Stimulated activated CD4-positive, alpha-beta T cell treated with anti-CD3 and anti-CD28 coated beads, Interleukin-12 subunit alpha, Interleukin-12 subunit beta, amount 100 ng/mL, for 24 hours (primary cell): ENCODE measurements around the gene SRSF3.
"Not testable (repeated sequence)": the region's sequence is repeated elsewhere in the genome, so short reads cannot be mapped to it uniquely, and the experiment has no call there.

Source experiments
- DNase-seq, 2 experiments: peaks; one replicate each; pipeline ENCODE4 v3.0.0-alpha.2; 2020; ENCODE audit warnings: low read depth in 2 of 2

Gene SRSF3

DNA sequence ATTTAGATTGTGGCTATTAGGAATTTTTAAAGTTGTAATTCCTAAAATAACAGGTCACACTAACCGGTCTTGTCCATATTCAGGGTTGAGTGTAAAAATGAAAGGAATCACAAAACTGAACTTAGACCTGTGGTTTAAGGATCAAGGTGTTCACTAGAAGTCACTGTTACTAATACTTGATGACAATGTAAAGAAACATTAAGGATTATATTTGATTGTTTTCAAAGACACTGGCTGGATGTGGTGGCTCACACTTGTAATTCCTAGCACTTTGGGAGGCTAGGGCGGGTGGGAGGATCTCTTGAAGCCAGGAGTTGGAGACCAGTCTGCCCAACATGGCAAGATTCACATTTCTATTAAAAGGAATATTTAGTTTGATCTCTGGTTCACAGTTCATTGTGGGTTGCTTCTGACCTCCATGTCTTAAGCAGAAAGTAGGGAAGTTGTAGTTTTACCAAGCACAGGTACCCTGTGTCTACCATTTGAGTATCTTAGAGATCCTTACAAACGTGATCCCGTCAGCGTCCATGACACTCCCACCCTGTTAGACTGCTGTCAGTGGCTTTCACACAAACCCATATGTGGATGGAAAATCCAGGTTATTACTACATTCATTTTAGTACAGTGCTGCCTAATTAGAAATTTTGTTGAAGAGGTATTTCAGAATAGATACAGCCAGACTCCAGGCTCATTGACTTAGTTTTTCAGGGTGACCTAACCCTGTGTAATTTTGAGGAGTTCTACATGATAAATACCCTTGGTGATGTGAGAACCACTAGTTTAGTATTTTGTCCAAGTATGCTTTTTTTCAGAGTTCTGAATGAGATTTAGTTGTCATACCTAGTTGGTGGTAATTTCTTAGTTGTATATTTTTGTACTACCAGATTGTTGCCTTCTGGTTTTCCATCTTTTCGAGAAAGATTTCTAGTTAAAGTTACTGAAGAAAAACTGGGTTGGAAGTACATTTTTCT lies 10.2 kb downstream of the SRSF3 start:
- DNase-seq, result no peak

DNA sequence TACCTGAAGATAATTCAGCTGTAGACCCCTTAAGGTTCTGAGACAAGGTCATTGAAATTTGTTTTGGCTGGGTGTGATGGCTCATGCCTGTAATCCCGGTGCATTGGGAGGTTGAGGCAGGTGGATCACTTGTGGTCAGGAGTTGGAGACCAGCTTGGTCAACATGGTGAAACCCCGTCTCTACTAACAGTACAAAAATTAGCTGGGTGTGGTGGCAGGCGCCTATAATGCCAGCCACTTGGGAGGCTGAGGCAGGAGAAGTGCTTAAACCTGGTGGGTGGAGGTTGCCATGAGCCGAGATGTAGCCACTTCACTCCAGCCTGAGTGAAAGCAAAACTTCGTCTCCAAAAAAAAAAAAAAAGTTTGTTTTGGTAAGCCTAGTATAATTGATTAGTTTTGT lies 11.0 kb downstream of the SRSF3 start:
- no peak for DNase-seq

DNA sequence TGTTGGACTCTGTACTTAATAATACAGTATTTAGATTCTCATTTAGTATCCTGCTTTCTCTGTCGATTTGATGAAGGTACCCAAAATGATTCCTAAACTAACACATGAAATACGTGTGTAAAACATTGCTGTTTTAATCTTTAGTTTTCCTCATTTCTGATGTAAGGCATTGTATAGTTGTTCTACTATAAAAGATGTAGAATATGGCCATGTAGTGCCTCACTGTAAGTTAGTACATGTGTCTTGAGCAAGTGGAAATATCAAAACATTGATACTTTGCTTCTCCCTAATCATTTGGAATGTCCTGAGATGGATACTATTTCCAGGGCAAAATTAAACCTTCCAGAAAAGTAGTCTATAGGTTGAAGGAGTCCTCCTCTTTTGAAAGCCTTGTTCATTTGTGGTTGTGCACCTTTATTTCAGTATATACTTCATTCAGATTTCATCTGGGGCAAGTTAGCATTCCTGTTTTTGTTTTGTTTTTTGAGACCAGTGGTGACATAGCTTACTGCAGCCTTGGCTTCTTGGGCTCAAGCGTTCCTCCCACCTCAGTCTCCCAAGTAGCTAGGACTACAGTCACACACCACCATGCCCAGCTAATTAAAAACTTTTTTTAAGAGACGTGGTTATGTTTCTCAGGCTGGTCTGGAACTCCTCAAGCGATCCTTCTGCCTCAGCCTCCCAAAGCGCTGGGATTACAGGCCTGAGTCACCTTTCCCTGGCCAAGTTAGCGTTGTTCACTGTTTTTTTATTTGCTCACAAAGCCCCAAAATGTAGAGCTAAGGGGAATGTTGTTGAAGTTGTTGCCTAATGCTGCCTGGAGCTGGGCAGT lies 11.6 kb downstream of the SRSF3 start:
- DNase-seq, result no peak

DNA sequence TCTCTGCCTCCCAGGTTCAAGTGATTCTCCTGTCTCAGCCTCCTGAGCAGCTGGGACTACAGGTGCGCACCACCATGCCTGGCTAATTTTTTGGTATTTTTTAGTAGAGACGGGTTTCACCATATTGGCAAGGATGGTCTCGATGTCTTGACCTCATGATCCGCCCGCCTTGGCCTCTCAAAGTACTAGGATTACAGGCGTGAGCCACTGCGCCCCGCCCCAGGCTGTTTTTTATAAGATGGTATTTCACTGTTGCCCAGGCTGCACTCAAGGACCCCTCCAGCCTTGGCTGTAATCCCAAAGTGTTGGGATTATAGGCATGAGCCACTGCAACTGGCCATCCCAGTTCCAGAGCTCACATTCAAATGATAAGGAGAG lies 13.1 kb downstream of the SRSF3 start:
- not testable (repeated sequence) for DNase-seq

DNA sequence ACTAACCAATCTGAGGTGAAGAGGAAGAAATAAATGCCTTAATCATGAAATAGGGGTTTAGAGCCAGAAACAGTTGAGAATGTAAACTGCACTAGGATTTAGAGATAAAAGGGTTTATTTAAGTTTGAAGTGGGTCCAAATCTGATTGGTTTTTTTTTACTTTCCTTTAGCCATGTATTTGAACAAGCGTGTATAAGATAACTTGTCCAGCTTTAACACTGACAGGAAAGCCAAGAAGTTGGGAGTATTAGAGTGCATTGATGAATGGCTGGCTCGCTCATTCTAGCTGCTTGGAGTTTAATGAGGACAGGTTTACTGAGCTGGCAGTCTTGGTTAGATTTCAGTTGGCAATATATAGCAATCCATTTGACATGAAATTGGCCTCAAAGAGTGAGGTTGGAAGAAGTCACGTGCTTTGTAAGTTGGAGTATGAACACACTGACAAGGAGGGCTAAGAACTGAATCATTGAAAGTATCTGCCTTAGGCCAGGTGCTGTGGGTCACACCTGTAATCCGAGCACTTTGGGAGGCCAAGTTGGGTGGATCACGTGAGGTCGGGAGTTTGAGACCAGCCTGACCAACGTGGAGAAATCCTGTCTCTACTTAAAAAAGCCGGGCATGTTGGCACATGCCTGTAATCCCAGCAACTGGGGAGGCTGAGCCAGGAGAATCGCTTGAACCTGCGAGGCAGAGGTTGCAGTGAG lies 13.7 kb downstream of the SRSF3 start:
- DNase-seq, result no peak

DNA sequence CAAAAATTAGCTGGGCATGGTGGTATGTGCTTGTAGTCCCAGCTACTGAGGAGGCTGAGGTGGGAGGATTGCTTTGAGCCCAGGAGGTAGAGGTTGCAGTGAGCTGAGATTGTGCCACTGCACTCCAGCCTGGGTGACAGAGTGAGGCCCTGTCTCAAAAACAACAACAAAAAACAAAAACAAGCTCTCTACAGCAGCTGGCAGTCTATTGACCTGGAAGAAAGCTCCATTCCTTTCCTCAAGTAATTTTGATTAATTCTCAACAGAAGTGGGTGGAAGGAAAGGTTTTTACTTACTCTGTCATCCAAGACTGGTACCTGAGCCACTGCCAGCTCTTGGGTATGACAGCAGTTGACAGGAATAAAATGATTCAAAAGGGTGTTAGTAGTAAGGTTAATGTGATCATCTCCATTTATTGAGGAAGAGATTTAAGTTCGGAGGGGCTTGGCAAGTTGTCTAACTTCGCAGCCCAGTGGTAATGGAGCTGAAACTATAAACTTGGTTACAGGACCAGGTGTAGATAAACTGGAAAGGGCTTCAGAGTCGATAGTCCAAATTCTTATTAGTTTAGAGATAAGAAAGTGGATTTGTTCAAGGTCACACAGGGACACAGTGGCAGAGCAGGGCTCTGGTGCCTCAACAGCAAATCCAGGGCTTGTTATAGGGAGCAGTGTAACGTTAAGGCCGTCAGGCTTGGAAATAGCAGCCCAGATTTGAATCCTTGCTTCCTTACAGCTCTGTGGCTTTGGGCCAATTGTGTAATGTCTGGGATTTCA lies 14.8 kb downstream of the SRSF3 start:
- no peak for DNase-seq

DNA sequence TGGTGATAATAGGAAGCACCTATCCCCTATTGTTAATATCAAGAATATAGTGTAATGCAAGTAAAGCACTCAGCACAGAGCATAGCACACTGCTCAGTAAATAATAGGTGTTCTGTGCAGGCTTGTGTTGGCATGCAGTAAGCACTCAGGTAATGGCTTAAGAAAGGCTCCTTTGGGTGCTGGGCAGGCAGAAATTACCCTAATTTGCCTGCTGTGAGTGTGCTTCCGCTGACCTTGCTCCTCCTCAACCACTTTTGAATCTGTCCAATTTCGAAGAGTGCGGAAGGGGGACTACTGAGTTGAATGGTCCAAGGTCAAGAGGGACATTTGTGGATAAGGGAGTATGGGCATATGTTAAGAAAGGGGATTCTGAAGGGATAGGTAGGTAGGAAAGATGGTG lies 15.4 kb downstream of the SRSF3 start:
- DNase-seq, result no peak

DNA sequence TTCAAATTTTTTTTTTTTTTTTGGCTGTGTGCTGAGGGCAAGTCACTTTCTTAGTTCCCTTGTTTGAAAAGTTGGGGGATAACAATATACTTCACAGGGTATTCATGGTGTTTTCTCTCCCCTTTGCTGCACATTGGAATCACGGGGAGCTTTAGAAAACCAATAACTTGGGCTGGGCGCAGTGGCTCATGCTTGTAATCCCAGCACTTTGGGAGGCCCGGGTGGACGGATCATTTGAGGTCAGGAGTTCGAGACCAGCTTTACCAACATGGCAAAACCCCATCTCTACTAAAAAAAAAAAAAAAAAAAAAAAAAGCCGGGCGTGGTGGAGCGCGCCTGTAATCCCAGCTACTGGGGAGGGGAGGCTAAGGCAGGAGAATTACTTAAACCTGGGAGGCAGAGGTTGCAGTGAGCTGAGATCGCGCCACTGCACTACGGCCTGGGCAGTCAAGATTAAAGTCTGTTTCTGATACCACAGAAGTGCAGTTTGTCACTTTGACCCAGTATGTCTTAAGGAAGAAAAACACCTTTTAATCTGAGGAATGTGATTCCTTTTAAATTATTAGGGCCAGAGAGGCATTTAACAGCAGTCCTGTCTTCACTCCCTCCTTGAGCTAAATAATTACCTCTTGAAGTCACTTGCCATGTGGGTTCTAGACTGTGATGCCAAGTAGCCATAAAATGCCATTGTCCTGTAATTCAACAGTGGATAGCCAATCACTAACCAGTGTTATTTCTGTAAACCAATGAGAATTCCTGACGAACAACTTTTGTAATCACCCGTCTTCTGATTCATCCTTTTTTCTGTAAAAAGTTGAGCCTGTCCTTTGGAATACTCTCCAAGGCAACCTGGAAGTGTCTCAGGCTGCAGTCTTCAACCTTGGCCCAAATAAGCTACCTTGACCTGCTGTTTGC lies 16.1 kb downstream of the SRSF3 start:
- DNase-seq, result no peak

DNA sequence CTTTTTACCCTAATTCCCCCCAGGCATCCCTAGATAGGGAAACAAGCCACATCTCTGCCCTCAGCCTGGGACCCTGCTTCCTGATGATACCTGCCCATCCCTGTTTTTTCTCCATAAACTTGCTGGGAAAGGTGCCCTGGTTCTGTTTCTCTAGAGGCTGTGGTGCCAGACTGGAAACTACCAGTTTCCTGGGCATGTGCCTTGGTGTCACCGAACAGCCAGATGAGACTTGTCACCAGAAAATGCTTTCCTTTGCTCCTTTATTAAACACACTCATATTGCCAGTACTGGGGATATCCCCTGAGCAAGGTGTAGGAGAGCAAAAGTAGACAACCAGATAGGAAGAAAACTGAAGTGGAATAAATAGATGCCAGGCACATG lies 16.8 kb downstream of the SRSF3 start:
- DNase-seq, result no peak

DNA sequence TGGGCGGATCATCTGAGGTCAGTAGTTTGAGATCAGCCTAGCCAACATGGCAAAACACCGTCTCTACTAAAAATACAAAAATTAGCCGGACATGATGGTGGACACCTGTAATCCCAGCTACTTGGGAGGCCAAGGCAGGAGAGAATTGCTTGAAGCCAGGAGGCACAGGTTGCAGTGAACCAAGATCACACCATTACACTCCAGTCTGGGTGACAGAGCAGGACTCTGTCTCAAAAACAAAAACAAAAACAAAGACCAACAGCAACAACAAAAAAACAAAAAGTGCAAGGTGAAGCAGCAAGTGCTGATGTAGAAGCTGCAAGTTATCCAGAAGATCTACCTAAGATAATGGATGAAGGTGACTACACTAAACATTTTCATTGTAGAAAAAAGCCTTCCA lies 17.5 kb downstream of the SRSF3 start:
- not testable (repeated sequence) for DNase-seq

DNA sequence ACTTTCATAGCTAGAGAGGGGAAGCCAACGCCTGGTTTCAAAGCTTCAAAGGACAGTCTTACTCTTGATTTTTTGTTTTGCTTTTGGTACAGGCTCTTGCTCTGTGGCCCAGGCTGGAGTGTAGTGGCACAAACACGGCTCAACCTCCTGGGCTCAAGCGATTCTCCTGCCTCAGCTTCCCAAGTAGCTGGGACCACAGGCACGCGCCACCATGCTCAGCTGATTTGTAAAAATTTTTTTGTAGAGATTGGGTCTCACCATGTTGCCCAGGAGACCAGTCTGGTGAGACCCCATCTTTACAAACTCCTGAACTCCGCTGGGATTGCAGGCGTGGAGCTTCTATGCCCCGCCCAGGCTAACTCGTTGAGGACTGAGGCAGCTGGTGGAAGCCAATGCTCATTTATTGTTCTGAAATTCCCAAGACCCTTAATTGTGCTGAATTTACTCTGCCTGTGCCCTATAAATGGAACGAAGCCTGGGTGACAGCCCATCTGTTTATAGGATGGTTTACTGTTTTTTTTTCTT lies 18.0 kb downstream of the SRSF3 start:
- DNase-seq, result no peak

DNA sequence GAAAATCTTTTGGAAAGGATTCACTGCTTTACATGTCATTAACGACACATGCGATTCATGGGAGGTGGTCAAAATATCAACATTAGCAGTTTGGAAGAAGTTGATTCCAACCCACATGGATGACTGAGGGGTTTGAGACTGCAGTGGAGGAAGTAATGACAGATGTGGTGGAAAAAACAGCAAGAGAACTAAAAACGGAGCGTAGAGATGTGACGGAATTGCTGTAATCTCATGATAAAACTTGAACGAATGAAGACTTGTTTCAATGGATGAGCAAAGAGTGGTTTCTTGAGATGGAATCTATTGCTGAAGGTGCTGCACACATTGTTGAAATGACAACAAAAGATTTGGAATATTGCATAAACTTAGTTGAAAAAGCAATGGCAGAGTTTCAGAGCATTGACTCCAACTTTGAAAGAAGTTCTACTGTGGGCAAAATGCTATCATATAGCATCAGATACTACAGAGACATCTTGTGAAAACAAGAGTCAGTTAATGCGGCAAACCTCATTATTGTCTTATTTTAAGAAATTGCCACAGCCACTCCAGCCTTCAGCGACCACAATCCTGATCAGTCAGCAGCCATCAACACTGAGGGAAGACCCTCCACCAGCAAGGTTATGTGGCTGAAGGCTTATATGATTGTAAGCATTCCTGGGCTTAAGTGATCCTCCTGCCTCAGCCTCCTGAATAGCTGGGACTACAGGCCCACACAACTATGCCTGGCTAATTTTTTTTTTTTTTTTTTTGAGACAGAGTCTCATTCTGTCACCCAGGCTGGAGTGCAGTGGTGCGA lies 19.2 kb downstream of the SRSF3 start:
- no peak for DNase-seq

DNA sequence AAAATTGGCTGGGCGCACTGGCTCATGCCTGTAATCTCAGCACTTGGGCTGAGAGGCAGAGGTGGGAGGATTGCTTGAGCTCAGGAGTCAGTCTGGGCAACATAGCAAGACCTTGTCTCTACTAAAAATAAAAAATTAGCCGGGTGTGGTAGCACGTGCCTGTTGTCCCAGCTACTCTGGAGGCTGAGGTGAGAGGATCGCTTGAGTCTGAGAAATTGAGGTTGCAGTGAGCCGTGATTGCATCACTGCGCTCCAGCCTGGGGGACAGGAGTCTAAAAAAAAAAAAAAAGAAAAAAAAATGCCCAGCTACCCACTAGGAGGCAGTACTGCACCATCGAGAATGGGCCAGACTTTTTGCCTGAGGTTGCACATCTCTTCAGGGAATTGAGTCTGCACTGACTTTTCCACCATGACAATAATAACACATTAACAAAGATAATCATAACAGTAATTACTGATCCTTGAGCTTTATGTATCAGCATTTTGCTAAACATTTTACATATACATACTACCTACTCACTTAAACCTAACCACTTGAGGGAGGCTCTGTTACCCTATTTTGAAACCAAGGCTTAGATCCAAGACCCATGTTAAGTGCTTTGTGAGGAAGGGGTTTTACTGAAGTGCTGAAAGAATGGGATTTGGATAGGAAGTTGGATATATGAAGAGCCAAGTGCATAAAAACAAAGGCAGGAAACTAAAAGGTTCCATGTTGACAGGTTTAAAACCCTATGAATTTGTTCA lies 21.0 kb downstream of the SRSF3 start:
- DNase-seq, result peak; percentile 17 to 25

DNA sequence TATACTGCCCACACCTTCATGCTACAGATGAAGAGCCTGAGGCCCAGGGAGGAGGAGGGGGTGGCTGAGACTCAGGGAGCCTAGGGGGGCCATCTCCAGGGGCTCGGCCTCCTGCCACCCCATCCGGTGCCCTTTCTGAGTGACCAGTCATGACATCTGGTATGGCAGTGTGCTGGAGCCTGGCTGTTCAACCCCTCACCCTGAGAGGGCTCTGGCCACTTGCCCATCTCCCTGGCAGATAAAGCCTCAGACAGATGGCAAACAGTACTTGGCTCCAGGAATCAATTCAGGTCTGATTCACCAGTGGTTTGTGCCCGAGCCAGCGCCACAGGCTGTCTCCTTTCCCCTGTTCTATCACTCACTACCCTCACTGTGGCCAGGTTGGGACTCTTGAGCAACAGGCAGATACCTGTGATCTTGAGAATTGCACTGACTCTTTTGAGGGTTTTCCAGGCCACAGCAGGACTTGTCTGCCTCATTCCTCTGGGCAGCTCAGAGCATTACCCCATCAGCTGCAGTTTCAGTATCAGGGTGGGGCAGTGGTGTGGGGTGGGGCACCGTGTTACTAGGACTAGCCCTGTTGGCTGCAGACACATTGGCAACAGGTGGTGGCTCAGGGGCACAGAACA lies 22.8 kb downstream of the SRSF3 start:
- DNase-seq, result no peak

DNA sequence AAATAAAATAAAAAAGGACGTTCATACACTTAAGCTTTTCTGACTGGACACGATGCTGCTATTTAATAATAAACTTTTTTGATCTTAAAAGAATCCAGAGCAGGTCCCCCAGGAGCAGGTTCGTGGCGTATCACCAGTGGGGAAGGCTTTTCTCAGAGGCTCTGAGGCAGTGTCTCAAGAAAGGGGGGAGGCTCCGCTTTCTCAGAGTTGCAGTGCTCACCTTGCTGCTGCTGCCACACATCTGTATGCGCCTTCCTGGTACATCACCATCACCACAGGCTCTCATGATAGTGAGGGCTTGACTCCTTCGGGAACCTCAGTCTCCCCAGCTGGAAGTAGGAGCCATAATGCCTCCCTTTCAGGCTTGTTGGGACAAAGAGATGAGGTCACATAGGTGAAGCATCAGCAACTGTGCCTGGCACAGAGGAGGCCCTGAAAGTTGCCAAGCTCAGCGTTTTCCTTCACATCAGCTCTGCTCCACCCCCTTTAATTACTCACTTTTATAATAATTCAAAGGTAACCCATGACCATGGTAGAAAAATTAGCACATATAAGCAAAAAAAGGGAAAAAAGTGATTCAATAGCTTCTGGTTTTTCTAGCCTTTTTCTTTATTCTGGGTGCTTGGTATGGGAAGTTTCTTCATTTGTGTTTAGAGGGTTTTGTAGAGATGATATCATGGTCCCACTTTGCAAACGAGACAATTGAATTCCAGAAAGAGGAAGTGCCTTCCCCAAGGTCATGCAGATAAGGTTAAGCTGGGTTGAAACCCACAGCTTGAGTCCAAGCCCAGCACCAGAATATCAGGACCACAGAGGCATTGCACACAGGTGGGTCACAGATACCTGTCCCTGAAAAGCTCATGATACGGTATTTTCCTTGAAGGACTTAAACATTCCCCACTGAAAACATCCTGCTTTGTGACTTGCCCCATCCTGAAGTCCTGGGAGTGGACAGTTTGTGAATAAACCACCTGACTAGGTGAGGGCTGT lies 24.5 kb downstream of the SRSF3 start:
- no peak for DNase-seq

DNA sequence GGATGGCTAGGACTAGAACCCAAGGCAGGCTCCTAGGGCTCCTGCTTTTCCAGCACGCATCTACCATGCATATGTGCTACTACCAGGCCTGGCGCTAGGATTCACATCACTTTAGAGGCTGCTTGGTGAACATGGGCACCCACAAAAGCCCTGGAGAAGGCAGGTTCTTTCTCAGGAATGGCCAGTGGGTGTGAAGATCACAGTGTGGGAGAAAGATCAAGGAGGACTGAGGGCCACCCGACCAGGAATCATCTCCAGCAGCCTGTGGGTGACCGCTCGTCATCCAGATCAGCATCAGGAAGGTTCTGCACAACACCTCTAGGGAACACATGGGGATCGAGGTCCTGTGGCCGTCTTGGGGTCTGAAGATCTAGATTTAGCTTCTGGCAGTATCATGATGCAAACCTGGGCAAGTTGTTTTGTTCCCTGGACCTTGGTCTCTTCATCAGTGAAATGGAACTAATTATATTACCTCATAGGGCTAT lies 27.3 kb downstream of the SRSF3 start:
- no peak for DNase-seq
